HepG2 (cell line): ENCODE results near the gene CASTOR1. TPM values are rescaled to one million over a fixed set of nuclear protein-coding genes. Genes with fewer than 3 reads are reported as not detected.

Experiments used
- ARID4A ChIP-seq: sonication (generic); formaldehyde crosslinking; IDR thresholded peaks from 2 replicates; pipeline ENCODE4 v1.5.0; 2020; ENCODE audit warnings: mild to moderate bottlenecking, missing genetic modification reagents, borderline replicate concordance
- DR1 ChIP-seq: sonication (generic); formaldehyde crosslinking; IDR thresholded peaks from 2 replicates; pipeline ENCODE4 v1.8.0; 2021; ENCODE audit warnings: mild to moderate bottlenecking, missing genetic modification reagents, inconsistent platforms
- ETV5 ChIP-seq: IDR thresholded peaks from 2 replicates; pipeline ENCODE4 v1.6.1; 2018; ENCODE audit warnings: missing biosample characterization, missing genetic modification reagents, inconsistent platforms, borderline replicate concordance
- FOXO1 ChIP-seq: sonication (generic); formaldehyde crosslinking; IDR thresholded peaks from 2 replicates; pipeline ENCODE4 v1.4.0; 2020; ENCODE audit warnings: missing genetic modification reagents
- HMG20B ChIP-seq: conservative IDR thresholded peaks from 2 replicates; pipeline ENCODE4 v1.6.1; 2016; ENCODE audit warnings: missing genetic modification reagents, missing compliant biosample characterization
- HOXA3 ChIP-seq: sonication (generic); formaldehyde crosslinking; IDR thresholded peaks from 2 replicates; pipeline ENCODE4 v1.5.0; 2020; ENCODE audit warnings: missing genetic modification reagents
- HOXD1 ChIP-seq: sonication (generic); formaldehyde crosslinking; IDR thresholded peaks from 2 replicates; pipeline ENCODE4 v1.5.0; 2020; ENCODE audit warnings: missing genetic modification reagents
- IKZF4 ChIP-seq: sonication (generic); formaldehyde crosslinking; IDR thresholded peaks from 2 replicates; pipeline ENCODE4 v1.5.1; 2020; ENCODE audit warnings: borderline replicate concordance, mild to moderate bottlenecking, low read depth, missing genetic modification reagents; ENCODE audit errors: not compliant biosample characterization
- IRF2 ChIP-seq: IDR thresholded peaks from 2 replicates; pipeline ENCODE4 v1.6.1; 2018; ENCODE audit warnings: missing genetic modification reagents, missing compliant biosample characterization
- KLF16 ChIP-seq, 2 experiments: sonication (generic) in 1 of 2; formaldehyde crosslinking in 1 of 2; IDR thresholded peaks; 2 replicates each; pipeline versions ENCODE4 v1.6.1 to v1.8.0; 2016 to 2023; ENCODE audit warnings: missing genetic modification reagents in 2 of 2, missing compliant biosample characterization in 1 of 2
- KLF9 ChIP-seq: IDR thresholded peaks from 2 replicates; pipeline ENCODE4 v1.6.1; 2016; ENCODE audit warnings: low read depth
- MTA1 ChIP-seq: sonication (generic); formaldehyde crosslinking; IDR thresholded peaks from 2 replicates; pipeline ENCODE4 v1.4.0; 2020; ENCODE audit warnings: missing genetic modification reagents, mild to moderate bottlenecking, borderline replicate concordance
- NFATC3 ChIP-seq: sonication (generic); formaldehyde crosslinking; IDR thresholded peaks from 2 replicates; pipeline ENCODE4 v1.5.1; 2020; ENCODE audit warnings: mild to moderate bottlenecking, missing genetic modification reagents
- PAX8 ChIP-seq: sonication (generic); formaldehyde crosslinking; IDR thresholded peaks from 2 replicates; pipeline ENCODE4 v1.8.0; 2022; ENCODE audit warnings: mild to moderate bottlenecking, missing genetic modification reagents, borderline replicate concordance
- RXRA ChIP-seq: sonication (generic); formaldehyde crosslinking; IDR thresholded peaks from 2 replicates; pipeline ENCODE4 v1.5.1; 2020; ENCODE audit warnings: missing genetic modification reagents
- SCMH1 ChIP-seq: sonication (generic); formaldehyde crosslinking; IDR thresholded peaks from 2 replicates; pipeline ENCODE4 v1.9.0; 2021; ENCODE audit warnings: missing genetic modification reagents, mild to moderate bottlenecking, borderline replicate concordance
- SRF ChIP-seq: IDR thresholded peaks from 2 replicates; pipeline ENCODE4 v1.6.1; 2011; ENCODE audit warnings: mild to moderate bottlenecking, low read depth, low read length, moderate library complexity
- SRSF1 ChIP-seq: fragments of 200-400 bp; formaldehyde crosslinking; optimal IDR thresholded peaks from 2 replicates; pipeline ENCODE3; 2017; ENCODE audit warnings: mild to moderate bottlenecking, low read depth, low read length, moderate library complexity
- TARDBP ChIP-seq: sonication (generic); formaldehyde crosslinking; IDR thresholded peaks from 2 replicates; pipeline ENCODE4 v1.8.0; 2022; ENCODE audit warnings: mild to moderate bottlenecking, missing genetic modification reagents
- TBX2 ChIP-seq: sonication (generic); formaldehyde crosslinking; IDR thresholded peaks from 2 replicates; pipeline ENCODE4 v1.5.0; 2020; ENCODE audit warnings: missing genetic modification reagents, mild to moderate bottlenecking, borderline replicate concordance
- TFAP4 ChIP-seq: sonication (generic); IDR thresholded peaks from 2 replicates; pipeline ENCODE4 v1.6.1; 2016; ENCODE audit warnings: low read depth, borderline replicate concordance
- TOPORS ChIP-seq: sonication (generic); formaldehyde crosslinking; IDR thresholded peaks from 2 replicates; pipeline ENCODE4 v1.8.0; 2023; ENCODE audit warnings: mild to moderate bottlenecking, missing genetic modification reagents
- ZNF501 ChIP-seq: sonication (generic); formaldehyde crosslinking; IDR thresholded peaks from 2 replicates; pipeline ENCODE4 v1.5.1; 2020; ENCODE audit warnings: mild to moderate bottlenecking, moderate library complexity, missing genetic modification reagents
- ZNF598 ChIP-seq: sonication (generic); formaldehyde crosslinking; IDR thresholded peaks from 2 replicates; pipeline ENCODE4 v1.5.1; 2020; ENCODE audit warnings: mild to moderate bottlenecking, missing genetic modification reagents, borderline replicate concordance
- ZNF891 ChIP-seq: sonication (generic); formaldehyde crosslinking; IDR thresholded peaks from 2 replicates; pipeline ENCODE4 v1.5.0; 2020; ENCODE audit warnings: mild to moderate bottlenecking, missing genetic modification reagents
- polyA plus RNA-seq, 8 experiments: library from polyadenylated mRNA; depleted of rRNA in 3 of 8; stranded (reverse) in 7 of 8; unstranded in 1 of 8; fragments of >200 nt; fragmentation: Illumina TruSeq in 4 of 8; extraction: Trizol in 4 of 8; gene quantifications; 2 replicates each; pipeline versions ENCODE4 v1.2.1 to v1.2.3, GENCODE V29; 2011 to 2016; ENCODE audit warnings: low read depth in 4 of 8, missing spikeins in 1 of 8, mixed read lengths in 1 of 8; ENCODE audit not compliant: insufficient read depth in 1 of 8
- total RNA-seq, 5 experiments: library from RNA; depleted of rRNA; stranded (reverse); fragments of >200 nt; fragmentation: Illumina TruSeq; extraction: Trizol; gene quantifications; 2 replicates each; pipeline ENCODE4 v1.2.3, GENCODE V29; 2016; ENCODE audit warnings: low read depth in 1 of 5

The CASTOR1 gene
- total and polyA plus RNA-seq, 2 of the 13 experiments (the other 11 are each of a cell fraction or from before 2014, with no cell fraction given), result 2.6 to 4.4 TPM

GRCh38 chr22:30286813-30287647 lies 2.3 kb downstream of the CASTOR1 start (continued):
- TF ChIP-seq KLF16 (CRISPR knock-in tag; IDR thresholded peaks at IDR 0.05), result no peak
- TF ChIP-seq ZNF501 (CRISPR knock-in tag), result no peak
- no peak for TF ChIP-seq SRF
- TF ChIP-seq IRF2 (CRISPR knock-in tag), result 0 out of 2 replicates have a peak, but pooled peaks have one; percentile 19
- 0 out of 2 replicates have a peak, but pooled peaks have one; percentile 21 for TF ChIP-seq HOXD1
- no peak for TF ChIP-seq TBX2 (CRISPR knock-in tag)
- TF ChIP-seq ETV5 (CRISPR knock-in tag), result no peak
- TF ChIP-seq RXRA (CRISPR knock-in tag), result no peak
- no peak for TF ChIP-seq IKZF4 (CRISPR knock-in tag)
- no peak for TF ChIP-seq TARDBP (CRISPR knock-in tag)
- no peak for TF ChIP-seq PAX8 (CRISPR knock-in tag)
- 0 out of 2 replicates have a peak, but pooled peaks have one; percentile 18 for TF ChIP-seq MTA1 (CRISPR knock-in tag)
- TF ChIP-seq TOPORS (CRISPR knock-in tag), result no peak
- 0 out of 2 replicates have a peak, but pooled peaks have one; percentile 15 for TF ChIP-seq ZNF891 (CRISPR knock-in tag)
- TF ChIP-seq ARID4A (CRISPR knock-in tag), result no peak
- no peak for TF ChIP-seq SRSF1
- no peak for TF ChIP-seq TFAP4
- TF ChIP-seq HMG20B (CRISPR knock-in tag), result no peak
- TF ChIP-seq ZNF598 (CRISPR knock-in tag), result 0 out of 2 replicates have a peak, but pooled peaks have one; percentile 4
- TF ChIP-seq FOXO1 (CRISPR knock-in tag), result 0 out of 2 replicates have a peak, but pooled peaks have one; percentile 15
- no peak for TF ChIP-seq NFATC3 (CRISPR knock-in tag)
- TF ChIP-seq SCMH1 (CRISPR knock-in tag), result no peak
- peak; percentile 27; the same call in 1 of the 2 replicates for TF ChIP-seq HOXA3 (CRISPR knock-in tag)
- TF ChIP-seq KLF9 (CRISPR knock-in tag), result no peak
- no peak for TF ChIP-seq DR1
